GM12891 (cell line): ENCODE measurements around the gene ARMH2.

ENCODE experiments used
- POLR2A ChIP-seq: IDR thresholded peaks from 2 replicates; pipeline ENCODE4 v1.6.1; 2011; ENCODE audit warnings: low read depth, low read length, control low read depth
- POLR2AphosphoS5 ChIP-seq: IDR thresholded peaks from 2 replicates; pipeline ENCODE4 v1.6.1; 2011; ENCODE audit warnings: low read depth, low read length, control low read depth
- TAF1 ChIP-seq: IDR thresholded peaks from 2 replicates; pipeline ENCODE4 v1.6.1; 2011; ENCODE audit warnings: low read depth, low read length, control low read depth

DNA sequence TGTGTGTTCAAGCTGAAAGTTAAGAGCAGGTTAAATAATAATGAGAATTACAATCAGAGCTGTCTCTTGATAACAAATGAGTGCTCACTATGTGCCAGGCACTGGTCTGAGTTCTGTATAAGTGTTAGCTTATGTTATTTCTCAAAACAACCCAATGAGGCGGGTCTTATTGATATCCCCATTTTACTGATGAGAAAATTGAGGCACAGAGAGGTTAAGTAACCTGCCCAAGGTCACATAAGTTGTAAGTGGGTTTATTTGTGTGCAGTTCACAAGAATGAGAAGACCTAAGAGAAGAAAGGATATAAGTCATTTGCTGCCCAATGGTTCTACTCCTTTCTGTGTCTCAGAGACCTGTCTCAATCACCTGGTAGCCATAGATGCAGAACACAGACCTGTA is 34.1 kb upstream of the ARMH2 start:
- TF ChIP-seq POLR2A (no peak), TAF1 (no peak), POLR2AphosphoS5 (no peak)
